ENCODE measurements around the gene SNRNP40.
"Not testable (repeated sequence)": the region's sequence is repeated elsewhere in the genome, so short reads cannot be mapped to it uniquely, and the experiment has no call there.

SNRNP40 gene

GRCh38 chr1:31282426-31282825 is 14.2 kb downstream of the SNRNP40 start:
- 89 to 90% methylated on average over 5 to 7 of the region's 9 CpGs for WGBS, 2 experiments (ENCODE audit: insufficient coverage in 2 of 2)

GRCh38 chr1:31273619-31274018 is 23.0 kb downstream of the SNRNP40 start:
- no peaks in the 10 kb centered on the region for H3K4me1 ChIP-seq (ENCODE audit: control insufficient read depth, insufficient read depth, low read length, poor library complexity, severe bottlenecking)
- no peaks in the 10 kb centered on the region for H3K9me3 ChIP-seq (ENCODE audit: control insufficient read depth, low read length)
- 95 to 100% methylated on average over 2 of the region's 2 CpGs for WGBS, 2 experiments (ENCODE audit: insufficient coverage in 2 of 2)
- H3K36me3 ChIP-seq (ENCODE audit: control insufficient read depth, insufficient read depth, low read length) = peaks cover 87% of the 10 kb centered on the region
- no peak overlapping the region for H3K4me3 ChIP-seq (ENCODE audit: extremely low read depth, insufficient read depth, low read length, poor library complexity, severe bottlenecking)
- H3K27ac ChIP-seq (ENCODE audit: low read depth, low read length, severe bottlenecking) = no peak overlapping the region

More at GRCh38 chr1:31282426-31282825, 14.2 kb downstream of the SNRNP40 start:
- H3K36me3 ChIP-seq (ENCODE audit: control insufficient read depth, insufficient read depth, low read length) = peaks cover 88% of the 10 kb centered on the region
- H3K27ac ChIP-seq (ENCODE audit: low read depth, low read length, severe bottlenecking); H3K9me3 ChIP-seq (ENCODE audit: control insufficient read depth, low read length); H3K4me1 ChIP-seq (ENCODE audit: control insufficient read depth, insufficient read depth, low read length, poor library complexity, severe bottlenecking); H3K4me3 ChIP-seq (ENCODE audit: extremely low read depth, insufficient read depth, low read length, poor library complexity, severe bottlenecking): not testable (repeated sequence)

- Histone ChIP-seq H3K27ac (ENCODE audit: low read depth, low read length, severe bottlenecking) (no peak overlapping the region), H3K4me1 (ENCODE audit: control insufficient read depth, insufficient read depth, low read length, poor library complexity, severe bottlenecking) (no peaks in the 10 kb centered on the region), H3K36me3 (ENCODE audit: control insufficient read depth, insufficient read depth, low read length) (peaks cover 85% of the 10 kb centered on the region), H3K9me3 (ENCODE audit: control insufficient read depth, low read length) (no peaks in the 10 kb centered on the region), H3K4me3 (ENCODE audit: extremely low read depth, insufficient read depth, low read length, poor library complexity, severe bottlenecking) (no peak overlapping the region)
- no CpG with 5 or more reads among the region's 3 CpGs for WGBS, 2 experiments (ENCODE audit: insufficient coverage in 2 of 2)
Measured at GRCh38 chr1:31272369-31272768, 24.2 kb downstream of the SNRNP40 start.

GRCh38 chr1:31266547-31266946 is 30.0 kb downstream of the SNRNP40 start:
- H3K27ac ChIP-seq (ENCODE audit: low read depth, low read length, severe bottlenecking) = no peak overlapping the region
- H3K4me1 ChIP-seq (ENCODE audit: control insufficient read depth, insufficient read depth, low read length, poor library complexity, severe bottlenecking) = no peaks in the 10 kb centered on the region
- H3K9me3 ChIP-seq (ENCODE audit: control insufficient read depth, low read length) = no peaks in the 10 kb centered on the region
- H3K4me3 ChIP-seq (ENCODE audit: extremely low read depth, insufficient read depth, low read length, poor library complexity, severe bottlenecking) = no peak overlapping the region
- 93 to 94% methylated on average over 2 of the region's 2 CpGs for WGBS, 2 experiments (ENCODE audit: insufficient coverage in 2 of 2)
- H3K36me3 ChIP-seq (ENCODE audit: control insufficient read depth, insufficient read depth, low read length) = peaks cover 94% of the 10 kb centered on the region

GRCh38 chr1:31264790-31265386 is 31.7 kb downstream of the SNRNP40 start:
- H3K4me3 ChIP-seq (ENCODE audit: extremely low read depth, insufficient read depth, low read length, poor library complexity, severe bottlenecking) = no peak overlapping the region
- H3K9me3 ChIP-seq (ENCODE audit: control insufficient read depth, low read length) = no peaks in the 10 kb centered on the region
- no peak overlapping the region for H3K27ac ChIP-seq (ENCODE audit: low read depth, low read length, severe bottlenecking)
- no peaks in the 10 kb centered on the region for H3K4me1 ChIP-seq (ENCODE audit: control insufficient read depth, insufficient read depth, low read length, poor library complexity, severe bottlenecking)
- peaks cover 93% of the 10 kb centered on the region for H3K36me3 ChIP-seq (ENCODE audit: control insufficient read depth, insufficient read depth, low read length)
- no CpG with 5 or more reads among the region's 1 CpG for WGBS, 2 experiments (ENCODE audit: insufficient coverage in 2 of 2)

GRCh38 chr1:31263408-31263807 is 33.2 kb downstream of the SNRNP40 start:
- H3K4me3 ChIP-seq (ENCODE audit: extremely low read depth, insufficient read depth, low read length, poor library complexity, severe bottlenecking) = no peak overlapping the region
- H3K36me3 ChIP-seq (ENCODE audit: control insufficient read depth, insufficient read depth, low read length) = peaks cover 93% of the 10 kb centered on the region
- H3K9me3 ChIP-seq (ENCODE audit: control insufficient read depth, low read length) = no peaks in the 10 kb centered on the region
- H3K27ac ChIP-seq (ENCODE audit: low read depth, low read length, severe bottlenecking) = no peak overlapping the region
- no peaks in the 10 kb centered on the region for H3K4me1 ChIP-seq (ENCODE audit: control insufficient read depth, insufficient read depth, low read length, poor library complexity, severe bottlenecking)
- WGBS, 2 experiments (ENCODE audit: insufficient coverage in 2 of 2) = 100% methylated on average over 1 of the region's 3 CpGs; no CpG with 5 or more reads in 1 of the 2 experiments

- WGBS, 2 experiments (ENCODE audit: insufficient coverage in 2 of 2) = 86% methylated on average over 1 of the region's 5 CpGs; no CpG with 5 or more reads in 1 of the 2 experiments
- not testable (repeated sequence) for H3K4me1 ChIP-seq (ENCODE audit: control insufficient read depth, insufficient read depth, low read length, poor library complexity, severe bottlenecking); H3K27ac ChIP-seq (ENCODE audit: low read depth, low read length, severe bottlenecking); H3K9me3 ChIP-seq (ENCODE audit: control insufficient read depth, low read length); H3K4me3 ChIP-seq (ENCODE audit: extremely low read depth, insufficient read depth, low read length, poor library complexity, severe bottlenecking)
- H3K36me3 ChIP-seq (ENCODE audit: control insufficient read depth, insufficient read depth, low read length) = peaks cover 95% of the 10 kb centered on the region
Measured at GRCh38 chr1:31262393-31262792, 34.2 kb downstream of the SNRNP40 start.

GRCh38 chr1:31261916-31262315 is 34.7 kb downstream of the SNRNP40 start:
- Histone ChIP-seq H3K4me3 (ENCODE audit: extremely low read depth, insufficient read depth, low read length, poor library complexity, severe bottlenecking) (no peak overlapping the region), H3K36me3 (ENCODE audit: control insufficient read depth, insufficient read depth, low read length) (peaks cover 95% of the 10 kb centered on the region), H3K9me3 (ENCODE audit: control insufficient read depth, low read length) (no peaks in the 10 kb centered on the region), H3K27ac (ENCODE audit: low read depth, low read length, severe bottlenecking) (no peak overlapping the region), H3K4me1 (ENCODE audit: control insufficient read depth, insufficient read depth, low read length, poor library complexity, severe bottlenecking) (no peaks in the 10 kb centered on the region)
- WGBS, 2 experiments (ENCODE audit: insufficient coverage in 2 of 2) = 82 to 96% methylated on average over 3 of the region's 3 CpGs

- 89% methylated on average over 1 of the region's 3 CpGs; no CpG with 5 or more reads in 1 of the 2 experiments for WGBS, 2 experiments (ENCODE audit: insufficient coverage in 2 of 2)
Measured at GRCh38 chr1:31259746-31260145, 36.8 kb downstream of the SNRNP40 start.

GRCh38 chr1:31258581-31258980 is 38.0 kb downstream of the SNRNP40 start:
- Histone ChIP-seq H3K27ac (ENCODE audit: low read depth, low read length, severe bottlenecking) (no peak overlapping the region), H3K4me1 (ENCODE audit: control insufficient read depth, insufficient read depth, low read length, poor library complexity, severe bottlenecking) (no peaks in the 10 kb centered on the region), H3K9me3 (ENCODE audit: control insufficient read depth, low read length) (no peaks in the 10 kb centered on the region), H3K36me3 (ENCODE audit: control insufficient read depth, insufficient read depth, low read length) (peaks cover 63% of the 10 kb centered on the region), H3K4me3 (ENCODE audit: extremely low read depth, insufficient read depth, low read length, poor library complexity, severe bottlenecking) (no peak overlapping the region)
- 100% methylated on average over 1 of the region's 1 CpG; no CpG with 5 or more reads in 1 of the 2 experiments for WGBS, 2 experiments (ENCODE audit: insufficient coverage in 2 of 2)

More at GRCh38 chr1:31259746-31260145, 36.8 kb downstream of the SNRNP40 start:
- Histone ChIP-seq H3K4me3 (ENCODE audit: extremely low read depth, insufficient read depth, low read length, poor library complexity, severe bottlenecking) (no peak overlapping the region), H3K27ac (ENCODE audit: low read depth, low read length, severe bottlenecking) (no peak overlapping the region), H3K36me3 (ENCODE audit: control insufficient read depth, insufficient read depth, low read length) (peaks cover 73% of the 10 kb centered on the region), H3K4me1 (ENCODE audit: control insufficient read depth, insufficient read depth, low read length, poor library complexity, severe bottlenecking) (no peaks in the 10 kb centered on the region), H3K9me3 (ENCODE audit: control insufficient read depth, low read length) (no peaks in the 10 kb centered on the region)

GRCh38 chr1:31257213-31257612 is 39.4 kb downstream of the SNRNP40 start:
- Histone ChIP-seq H3K4me1 (ENCODE audit: control insufficient read depth, insufficient read depth, low read length, poor library complexity, severe bottlenecking) (no peaks in the 10 kb centered on the region), H3K27ac (ENCODE audit: low read depth, low read length, severe bottlenecking) (no peak overlapping the region), H3K4me3 (ENCODE audit: extremely low read depth, insufficient read depth, low read length, poor library complexity, severe bottlenecking) (no peak overlapping the region), H3K9me3 (ENCODE audit: control insufficient read depth, low read length) (no peaks in the 10 kb centered on the region), H3K36me3 (ENCODE audit: control insufficient read depth, insufficient read depth, low read length) (peaks cover 52% of the 10 kb centered on the region)
- WGBS, 2 experiments (ENCODE audit: insufficient coverage in 2 of 2) = 86% methylated on average over 1 of the region's 1 CpG; no CpG with 5 or more reads in 1 of the 2 experiments
